GM19467 (cell line): ENCODE measurements around the gene SIN3B.

ENCODE experiments used
- ATAC-seq: cut with Tn5 transposase; IDR thresholded peaks from one replicate; pipeline ENCODE4 v1.9.1; 2021; ENCODE audit warnings: mild to moderate bottlenecking, moderate library complexity; ENCODE audit not compliant: unreplicated experiment

The SIN3B gene

DNA sequence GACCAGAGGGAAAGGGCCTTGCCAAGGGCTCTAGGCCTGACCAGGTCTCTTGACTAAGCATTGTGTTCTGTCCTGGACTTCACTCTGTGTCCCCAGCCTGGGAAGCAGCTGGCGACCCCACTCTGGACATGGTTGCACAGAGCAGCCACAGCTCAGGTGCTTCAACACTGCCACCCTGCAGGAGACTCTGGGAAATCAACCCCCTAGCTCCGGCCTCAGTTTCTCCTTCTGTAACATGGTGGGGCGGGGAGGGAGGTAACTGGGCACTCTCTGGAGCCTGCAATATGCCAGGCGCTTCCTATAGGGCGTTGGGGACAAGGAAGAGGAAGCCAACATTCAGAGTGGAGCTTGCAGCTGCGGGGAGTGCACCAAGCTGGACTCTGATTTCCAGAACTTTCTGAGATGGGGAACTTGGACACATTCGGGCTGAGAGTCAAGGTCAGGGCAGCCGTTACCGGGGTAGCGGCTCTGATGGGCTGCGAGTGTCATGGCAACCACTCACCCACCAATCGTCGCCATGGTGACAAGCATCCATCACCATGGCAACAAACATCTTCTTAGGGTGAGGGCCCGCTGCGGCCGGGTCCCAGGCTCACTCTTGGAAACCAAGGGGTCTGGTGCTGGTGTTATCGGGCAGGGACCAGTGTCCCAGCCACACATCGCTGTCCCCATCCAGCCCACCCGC lies 72.4 kb downstream of the SIN3B start:
- no peak for ATAC-seq

DNA sequence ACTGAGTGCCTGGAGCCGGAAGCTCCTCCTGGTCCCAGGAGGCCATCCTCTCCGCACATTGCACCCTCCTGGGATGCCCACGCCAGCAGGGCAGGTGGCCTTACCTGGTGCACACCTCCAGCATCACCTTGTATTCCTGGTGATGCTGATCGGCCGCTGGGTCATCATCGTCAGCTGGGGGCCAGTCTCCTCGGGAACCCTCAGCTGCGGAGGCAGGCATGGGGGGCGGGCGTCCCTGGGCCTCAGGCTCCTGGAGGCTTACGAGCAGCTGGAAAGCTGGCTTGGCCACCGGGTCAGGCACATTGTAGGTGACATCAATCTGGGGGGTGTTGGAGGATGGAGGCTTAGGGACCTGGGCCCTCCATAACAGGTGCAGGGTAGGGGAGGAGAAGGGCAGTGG lies 73.3 kb downstream of the SIN3B start:
- ATAC-seq: no peak

DNA sequence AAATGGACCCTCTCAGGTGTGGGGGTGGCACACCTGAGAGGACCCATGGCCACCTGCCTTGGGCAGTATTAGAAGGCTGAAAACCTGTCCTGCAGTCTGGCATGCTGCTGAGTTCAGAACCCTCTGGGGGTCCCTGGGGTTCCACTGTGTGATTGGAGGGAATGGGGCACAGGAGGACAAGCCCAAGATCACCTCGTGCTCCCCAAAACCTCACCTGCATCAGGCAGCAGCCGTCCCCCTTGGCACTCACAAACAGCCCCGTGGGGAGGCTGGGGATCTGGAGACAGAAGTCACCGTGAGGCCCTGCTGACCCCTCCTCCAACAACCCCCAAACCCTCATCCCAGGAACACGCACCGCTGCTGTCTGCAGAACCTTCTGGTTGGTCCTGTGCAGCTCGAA lies 74.1 kb downstream of the SIN3B start:
- ATAC-seq: no peak

DNA sequence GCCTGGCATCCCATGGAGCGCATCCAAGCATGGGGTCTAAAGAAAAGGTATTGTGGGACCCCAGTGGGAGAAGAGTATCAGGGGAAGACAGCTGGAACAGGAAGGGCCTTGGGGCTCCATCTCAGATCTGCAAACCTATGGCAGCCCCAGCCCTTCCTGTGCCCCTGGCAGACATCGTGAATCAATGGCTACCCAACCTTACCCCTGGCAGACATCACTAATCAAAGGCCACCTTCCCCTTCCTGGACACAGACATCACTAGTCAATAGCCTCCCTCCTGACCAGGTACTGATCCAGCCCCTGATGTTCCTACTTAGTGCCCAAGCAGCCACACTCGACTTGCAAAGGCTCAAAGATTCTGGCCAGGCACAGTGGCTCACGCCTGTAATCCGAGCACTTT lies 75.4 kb downstream of the SIN3B start:
- ATAC-seq: no peak

DNA sequence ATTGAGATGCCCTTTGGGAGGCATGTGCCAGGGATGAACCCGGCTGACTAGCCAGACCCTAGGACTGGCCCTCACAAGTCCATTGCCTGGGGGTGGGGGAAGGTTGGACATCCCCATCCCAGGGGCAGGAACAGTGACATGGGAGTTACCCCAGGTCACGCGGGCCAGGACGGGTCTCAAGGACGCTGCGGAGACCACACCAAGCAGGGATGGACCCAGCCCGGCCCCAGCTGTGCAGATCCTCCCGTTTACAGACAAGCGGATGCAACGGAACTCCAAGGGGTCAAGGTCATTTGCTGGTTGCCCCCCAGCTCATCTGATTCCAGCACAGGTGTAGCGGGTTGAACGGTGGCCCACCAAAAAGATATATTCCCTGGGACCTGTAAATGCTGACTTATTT lies 79.6 kb downstream of the SIN3B start:
- ATAC-seq: no peak

DNA sequence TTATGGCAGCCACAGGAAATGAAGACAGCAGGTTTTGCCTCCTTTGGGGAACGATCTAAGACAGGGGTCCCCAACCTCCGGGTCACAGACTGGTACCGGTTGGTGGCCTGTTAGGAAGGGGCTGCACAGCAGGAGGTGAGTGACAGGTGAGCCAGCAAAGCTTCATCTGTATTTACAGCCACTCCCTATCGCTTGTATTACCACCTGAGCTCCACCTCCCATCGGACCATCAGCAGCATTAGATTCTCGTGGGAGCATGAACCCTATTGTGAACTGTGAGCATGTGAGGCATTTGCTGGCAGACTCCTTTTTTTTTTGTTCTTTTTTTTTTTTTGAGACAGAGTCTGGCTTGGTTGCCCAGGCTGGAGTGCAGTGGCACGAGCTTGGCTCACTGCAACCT lies 81.8 kb downstream of the SIN3B start:
- ATAC-seq: no peak

DNA sequence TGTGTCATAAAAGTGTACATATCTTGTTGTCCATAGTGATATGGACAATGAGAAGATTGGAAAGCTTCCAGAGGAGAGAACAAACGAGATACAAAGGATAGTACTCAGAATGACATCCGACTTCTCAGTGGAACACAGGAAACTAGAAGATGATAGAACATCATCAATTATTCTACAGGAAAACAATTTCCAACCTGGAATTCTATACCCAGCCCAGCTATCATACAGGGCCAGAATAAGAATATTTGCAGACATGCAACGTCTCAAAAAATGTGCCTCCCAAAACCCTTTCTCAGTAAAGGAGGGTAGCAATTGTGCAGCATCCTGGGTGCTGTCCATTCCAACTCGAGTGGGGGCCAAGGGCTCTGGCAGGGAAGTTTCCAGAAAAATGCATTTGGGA lies 83.6 kb downstream of the SIN3B start:
- ATAC-seq: no peak

DNA sequence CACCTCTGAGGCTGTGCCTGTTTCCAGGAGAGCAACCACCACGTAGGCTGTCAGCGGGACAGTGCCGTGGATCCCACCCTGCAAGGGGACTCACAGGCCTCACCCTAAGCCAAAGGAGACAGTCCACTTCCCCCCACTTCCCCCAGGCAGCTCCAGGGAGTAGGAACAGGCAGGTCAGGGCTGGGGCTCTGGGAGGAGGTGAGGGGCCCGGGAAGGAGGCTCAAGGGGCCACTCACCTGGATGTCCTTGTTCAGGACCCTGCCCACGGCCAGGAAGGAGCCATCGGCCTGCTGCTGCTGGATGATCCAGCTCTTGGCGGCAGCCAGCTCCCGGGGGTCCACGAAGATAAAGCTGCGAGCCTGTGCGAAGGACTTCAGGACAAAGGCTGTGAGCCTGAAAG lies 85.2 kb downstream of the SIN3B start:
- no peak for ATAC-seq

DNA sequence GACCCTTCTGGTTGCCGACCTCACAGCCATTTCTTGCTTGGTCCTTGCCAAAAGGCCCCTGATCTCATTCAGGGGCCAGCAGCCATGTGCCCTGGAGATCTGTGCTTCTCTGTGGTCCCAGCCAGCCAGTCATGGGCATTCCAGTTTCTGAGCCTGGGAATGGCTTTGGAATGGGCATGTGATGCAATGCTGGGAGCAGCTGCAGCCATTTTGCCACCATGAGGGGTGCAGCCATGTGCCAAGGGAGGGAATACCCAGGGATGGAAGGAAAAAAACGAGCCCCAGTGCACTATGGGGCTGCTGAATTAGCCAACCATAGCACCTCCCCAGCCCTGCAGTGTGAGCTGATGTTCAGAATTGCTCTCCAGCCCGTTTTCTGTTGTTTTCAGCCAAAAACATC lies 85.9 kb downstream of the SIN3B start:
- no peak for ATAC-seq

DNA sequence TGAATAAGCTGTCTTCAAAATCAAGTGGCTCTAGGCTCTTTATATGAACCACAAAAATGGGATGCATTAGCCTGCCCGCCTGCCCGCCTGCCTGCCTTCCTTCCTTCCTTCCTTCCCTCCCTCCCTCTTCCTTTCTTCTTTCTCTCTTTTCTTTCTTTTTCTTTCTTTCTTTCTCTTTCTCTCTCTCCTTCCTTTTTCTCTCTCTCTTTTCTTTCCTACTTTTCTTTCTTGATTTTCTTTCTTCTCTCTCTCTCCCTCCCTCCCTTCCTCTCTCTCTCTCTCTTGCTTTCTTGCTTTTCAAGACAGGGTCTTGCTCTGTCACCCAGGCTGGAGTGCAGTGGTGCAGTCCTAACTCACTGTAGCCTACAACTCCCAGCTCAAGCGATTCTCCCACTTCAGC lies 86.5 kb downstream of the SIN3B start:
- no peak for ATAC-seq

DNA sequence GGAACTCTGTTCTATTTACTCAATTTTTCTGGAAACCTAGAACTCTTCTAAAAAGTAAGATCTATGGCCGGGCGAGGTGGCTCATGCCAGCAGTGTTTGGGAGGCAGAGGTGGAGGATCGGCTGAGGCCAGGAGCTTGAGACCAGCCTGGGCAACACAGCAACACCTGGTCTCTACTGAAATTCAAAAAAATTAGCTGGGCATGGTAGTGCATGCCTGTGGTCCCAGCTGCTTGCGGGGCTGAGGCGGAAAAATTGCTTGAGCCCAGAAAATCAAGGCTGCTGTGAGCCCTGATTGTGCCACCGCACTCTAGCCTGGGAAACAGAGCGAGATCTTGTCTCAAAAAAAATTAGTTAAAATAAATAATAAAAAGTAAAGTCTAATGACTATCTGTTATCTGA lies 88.2 kb downstream of the SIN3B start:
- ATAC-seq: no peak

DNA sequence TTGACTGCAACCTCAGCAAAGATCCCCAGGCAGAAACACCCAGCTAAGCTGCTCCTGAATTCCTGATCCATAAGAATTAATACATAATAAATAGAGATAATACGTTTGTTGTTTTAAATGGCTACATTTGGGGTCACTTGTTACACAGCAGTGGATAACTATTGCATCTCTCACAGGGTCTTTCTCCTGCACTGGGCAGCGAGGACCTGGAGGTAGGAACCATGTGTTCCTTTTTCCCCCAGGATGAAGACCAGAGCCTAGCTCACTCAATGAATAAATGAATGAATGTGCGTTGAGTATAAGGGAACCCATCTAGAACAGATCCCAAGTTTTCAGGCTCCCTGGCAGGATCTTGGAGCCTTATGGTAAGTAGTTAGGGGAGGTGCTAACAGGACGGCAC lies 90.3 kb downstream of the SIN3B start:
- ATAC-seq: no peak

DNA sequence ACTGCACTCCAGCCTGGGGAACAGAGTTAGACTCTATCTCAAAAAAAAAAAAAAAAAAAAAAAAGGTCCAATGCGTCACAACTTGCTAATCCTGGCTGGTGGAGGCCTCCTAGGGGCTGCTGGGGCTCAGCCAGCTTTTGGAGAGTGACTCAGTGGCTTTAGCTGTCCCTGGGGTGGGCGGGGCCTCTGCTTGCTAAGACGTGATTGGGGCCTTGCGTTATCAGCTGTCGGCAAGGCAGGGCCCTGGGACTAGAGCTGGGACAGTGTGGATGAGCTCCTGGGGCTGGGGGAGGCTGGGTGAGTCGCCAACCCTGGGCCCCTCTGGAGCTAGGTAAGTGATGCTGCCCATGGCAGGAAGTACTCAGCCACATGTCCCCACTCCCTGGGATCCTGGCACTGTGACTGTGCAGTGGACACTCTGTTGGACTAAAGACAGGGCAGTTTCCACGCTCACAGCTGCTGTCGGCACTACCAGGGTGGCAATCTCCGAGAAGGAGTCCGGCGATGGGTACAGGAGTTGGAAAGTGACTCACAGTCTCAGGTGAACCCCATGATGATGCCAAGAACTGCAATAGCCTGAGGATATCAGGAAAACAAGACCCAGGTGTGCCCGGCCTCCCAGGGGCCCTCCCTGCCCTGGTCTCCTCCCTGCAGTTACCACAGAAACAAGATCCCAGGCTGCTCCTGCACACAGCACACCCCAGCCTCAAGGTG lies 91.8 kb downstream of the SIN3B start:
- ATAC-seq: no peak

DNA sequence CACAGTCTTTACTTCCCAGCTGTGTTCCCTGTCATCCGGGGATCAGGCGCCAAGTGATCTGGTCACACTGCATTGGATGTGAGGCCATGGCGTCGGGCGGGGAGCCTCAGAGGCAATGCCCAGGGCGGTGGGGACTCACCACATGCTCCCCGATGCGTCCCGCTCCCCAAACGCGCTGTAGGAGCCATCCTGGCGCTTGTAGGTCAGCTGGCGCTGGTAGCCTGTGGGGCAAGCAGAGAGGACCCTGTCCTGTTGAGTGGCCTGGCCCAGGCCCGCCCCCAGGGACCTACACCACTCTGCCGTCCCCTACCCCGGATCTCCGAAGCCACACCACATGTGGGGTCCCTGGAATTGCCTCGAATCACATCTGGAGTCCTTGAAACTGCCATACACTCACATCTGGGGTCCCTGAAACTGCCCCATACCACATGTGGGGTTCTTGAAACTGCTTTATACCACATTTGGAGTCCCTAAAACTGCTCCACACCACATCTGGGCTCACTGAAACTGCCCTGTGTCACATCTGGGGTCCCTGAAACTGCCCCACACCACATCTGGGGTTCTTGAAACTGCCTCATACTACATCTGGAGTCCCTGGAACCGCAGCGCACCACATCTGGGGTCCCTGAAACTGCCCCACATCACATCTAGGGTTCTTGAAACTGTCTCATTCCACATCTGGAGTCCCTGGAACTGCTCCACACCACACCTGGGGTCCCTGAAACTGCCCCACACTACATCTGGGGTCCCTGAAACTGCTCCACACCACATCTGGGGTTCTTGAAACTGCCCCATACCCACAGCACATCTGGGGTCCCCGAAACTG lies 92.8 kb downstream of the SIN3B start:
- ATAC-seq: no peak

DNA sequence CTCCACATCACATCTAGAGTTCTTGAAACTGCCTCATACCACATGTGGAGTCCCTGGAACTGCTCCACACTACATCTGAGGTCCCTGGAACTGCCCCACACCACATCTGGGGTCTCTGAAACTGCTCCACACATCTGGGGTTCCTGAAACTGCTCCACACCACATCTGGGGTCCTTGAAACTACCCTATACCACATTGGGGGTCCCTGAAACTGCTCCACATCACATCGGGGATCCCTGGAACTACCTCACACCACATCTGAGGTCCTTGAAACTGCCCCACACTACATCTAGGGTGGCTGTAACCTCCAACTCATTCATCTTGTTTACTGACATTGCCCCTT lies 93.4 kb downstream of the SIN3B start:
- no peak for ATAC-seq

DNA sequence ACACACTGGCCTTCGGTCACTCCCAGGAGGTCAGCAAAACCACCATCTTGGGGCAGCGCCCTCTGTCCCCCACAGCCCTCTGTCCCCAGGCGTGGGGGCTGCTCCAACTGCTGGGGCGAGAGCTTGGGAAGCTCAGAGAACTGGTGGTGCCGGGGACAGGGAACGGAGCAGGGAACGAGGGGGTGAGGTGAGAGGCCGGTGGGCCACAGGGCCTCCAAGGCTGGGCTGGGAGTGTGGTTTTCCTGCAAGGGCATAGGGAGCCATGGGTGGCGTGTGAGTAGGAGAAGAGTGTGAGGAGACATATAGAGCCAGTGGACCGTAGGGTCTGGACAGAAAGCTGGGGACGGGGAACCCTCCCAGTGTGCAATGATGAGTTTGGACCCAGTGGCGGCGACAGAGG lies 93.8 kb downstream of the SIN3B start:
- ATAC-seq: no peak

DNA sequence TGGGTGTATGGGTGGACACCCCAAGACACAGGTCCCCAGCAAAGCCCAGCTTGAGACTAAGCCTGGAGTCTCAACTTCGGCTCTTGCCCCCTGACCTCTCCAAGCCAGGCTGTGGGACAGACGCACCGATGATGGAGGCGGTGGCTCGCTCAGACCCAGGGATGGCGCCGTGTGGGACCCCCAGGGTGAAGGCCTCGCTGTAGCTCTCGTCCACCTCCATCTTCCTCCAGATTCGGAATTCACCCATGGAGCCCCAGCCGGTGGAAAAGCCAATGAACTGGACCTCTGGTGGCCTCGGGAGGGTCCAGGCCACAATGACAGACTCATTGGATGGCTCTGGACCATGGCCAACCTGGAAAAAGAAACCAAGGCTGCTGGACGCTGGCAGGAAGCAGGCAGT lies 98.7 kb downstream of the SIN3B start:
- no peak for ATAC-seq

DNA sequence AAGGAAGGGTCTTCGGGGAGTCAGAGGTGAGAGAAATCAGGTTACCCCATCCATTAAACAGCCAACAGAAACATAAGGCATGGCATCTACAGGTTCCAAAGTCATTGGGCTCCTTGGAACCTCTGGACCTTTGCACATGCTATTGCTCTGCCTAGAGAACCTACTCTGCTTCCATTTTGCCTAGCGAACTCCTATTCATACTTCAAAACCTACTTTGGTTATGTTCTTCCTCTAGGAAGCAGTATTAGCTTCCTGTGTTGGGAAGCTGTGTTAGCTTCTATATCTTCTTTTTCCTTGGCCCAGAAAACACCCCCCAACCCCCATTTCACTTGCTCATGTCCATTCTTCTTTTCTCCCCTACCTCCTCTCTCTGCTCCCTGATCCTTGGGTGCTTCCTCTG lies 99.2 kb downstream of the SIN3B start:
- ATAC-seq: no peak

DNA sequence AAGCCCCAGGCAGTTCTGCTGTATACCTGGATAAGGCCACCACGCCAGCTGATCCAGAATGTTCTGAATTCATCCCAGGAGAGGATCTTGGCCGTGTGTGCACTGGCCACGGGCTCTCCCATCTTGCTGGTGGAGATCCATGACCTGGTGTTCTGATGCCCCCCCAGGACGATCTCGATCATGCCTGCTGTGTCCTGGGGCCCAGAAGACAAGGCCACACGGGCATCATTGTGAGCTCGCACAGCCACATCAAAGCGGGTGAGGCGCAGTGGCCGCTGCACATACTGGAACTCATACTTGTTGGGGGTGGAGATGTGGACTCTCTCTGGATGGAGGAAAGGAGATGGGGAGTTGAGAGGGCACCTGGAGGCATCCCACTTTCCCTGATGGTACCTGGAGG lies 99.7 kb downstream of the SIN3B start:
- no peak for ATAC-seq
